Ovary (tissue), 3 donors: ENCODE measurements around the gene SFT2D2.

Source experiments
- CTCF ChIP-seq, 3 donors: fragments of 450-650 bp in 2 of 3; fragments of 200-600 bp in 1 of 3; IDR thresholded peaks; one replicate each; pipeline versions ENCODE4 v1.5.1 to v1.8.0; 2016 to 2022; ENCODE audit warnings: antibody characterized with exemption in 3 of 3, mild to moderate bottlenecking in 1 of 3
- POLR2A ChIP-seq: fragments of 450-650 bp; IDR thresholded peaks from one replicate; pipeline ENCODE4 v1.6.1; 2017; ENCODE audit warnings: antibody characterized with exemption, mild to moderate bottlenecking, moderate library complexity
- donor health status: DM: no; HTN: no; CAD: no.

GRCh38 chr1:168225476-168226190 lies at the start of gene SFT2D2:
- TF ChIP-seq CTCF (IDR thresholded peaks at IDR 0.05) (no peak), POLR2A (peak; percentile 69)
